ENCODE results near the gene WNT7A.

GRCh38 chr3:13877911-13878280 lies 2.0 kb downstream of the WNT7A start:
- TF ChIP-seq, protein P1, sequence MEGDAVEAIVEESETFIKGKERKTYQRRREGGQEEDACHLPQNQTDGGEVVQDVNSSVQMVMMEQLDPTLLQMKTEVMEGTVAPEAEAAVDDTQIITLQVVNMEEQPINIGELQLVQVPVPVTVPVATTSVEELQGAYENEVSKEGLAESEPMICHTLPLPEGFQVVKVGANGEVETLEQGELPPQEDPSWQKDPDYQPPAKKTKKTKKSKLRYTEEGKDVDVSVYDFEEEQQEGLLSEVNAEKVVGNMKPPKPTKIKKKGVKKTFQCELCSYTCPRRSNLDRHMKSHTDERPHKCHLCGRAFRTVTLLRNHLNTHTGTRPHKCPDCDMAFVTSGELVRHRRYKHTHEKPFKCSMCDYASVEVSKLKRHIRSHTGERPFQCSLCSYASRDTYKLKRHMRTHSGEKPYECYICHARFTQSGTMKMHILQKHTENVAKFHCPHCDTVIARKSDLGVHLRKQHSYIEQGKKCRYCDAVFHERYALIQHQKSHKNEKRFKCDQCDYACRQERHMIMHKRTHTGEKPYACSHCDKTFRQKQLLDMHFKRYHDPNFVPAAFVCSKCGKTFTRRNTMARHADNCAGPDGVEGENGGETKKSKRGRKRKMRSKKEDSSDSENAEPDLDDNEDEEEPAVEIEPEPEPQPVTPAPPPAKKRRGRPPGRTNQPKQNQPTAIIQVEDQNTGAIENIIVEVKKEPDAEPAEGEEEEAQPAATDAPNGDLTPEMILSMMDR (IDR thresholded peaks at IDR 0.05) = no peak
- no peak for TF ChIP-seq EZH2 (IDR thresholded peaks at IDR 0.05; ENCODE audit: borderline replicate concordance, insufficient read depth, low read depth, low read length, poor library complexity, severe bottlenecking)

All from B cell (primary cell).